GM12864 (cell line): ENCODE results near the gene TNNI2.

Source experiments
- DNase-seq: peaks from one replicate; pipeline ENCODE4 v3.0.0-alpha.2; 2011; ENCODE audit warnings: low read depth
- H3K4me3 ChIP-seq: 2 replicates; pipeline ENCODE4 v1.5.1; 2011; ENCODE audit warnings: mild to moderate bottlenecking, low read depth, low read length, control low read depth
- TF ChIP-seq, protein P1 (sequence below): IDR thresholded peaks from 2 replicates; pipeline ENCODE4 v1.5.1; 2011; ENCODE audit warnings: low read depth, mild to moderate bottlenecking, moderate library complexity, low read length, control low read depth, inconsistent platforms; ENCODE audit errors: missing control alignments

TNNI2 gene

GRCh38 chr11:1879941-1880720 lies 41.4 kb downstream of the TNNI2 start:
- no peak overlapping the region for H3K4me3 ChIP-seq
- TF ChIP-seq, protein P1, sequence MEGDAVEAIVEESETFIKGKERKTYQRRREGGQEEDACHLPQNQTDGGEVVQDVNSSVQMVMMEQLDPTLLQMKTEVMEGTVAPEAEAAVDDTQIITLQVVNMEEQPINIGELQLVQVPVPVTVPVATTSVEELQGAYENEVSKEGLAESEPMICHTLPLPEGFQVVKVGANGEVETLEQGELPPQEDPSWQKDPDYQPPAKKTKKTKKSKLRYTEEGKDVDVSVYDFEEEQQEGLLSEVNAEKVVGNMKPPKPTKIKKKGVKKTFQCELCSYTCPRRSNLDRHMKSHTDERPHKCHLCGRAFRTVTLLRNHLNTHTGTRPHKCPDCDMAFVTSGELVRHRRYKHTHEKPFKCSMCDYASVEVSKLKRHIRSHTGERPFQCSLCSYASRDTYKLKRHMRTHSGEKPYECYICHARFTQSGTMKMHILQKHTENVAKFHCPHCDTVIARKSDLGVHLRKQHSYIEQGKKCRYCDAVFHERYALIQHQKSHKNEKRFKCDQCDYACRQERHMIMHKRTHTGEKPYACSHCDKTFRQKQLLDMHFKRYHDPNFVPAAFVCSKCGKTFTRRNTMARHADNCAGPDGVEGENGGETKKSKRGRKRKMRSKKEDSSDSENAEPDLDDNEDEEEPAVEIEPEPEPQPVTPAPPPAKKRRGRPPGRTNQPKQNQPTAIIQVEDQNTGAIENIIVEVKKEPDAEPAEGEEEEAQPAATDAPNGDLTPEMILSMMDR: no peak
- DNase-seq: no peak

DNA sequence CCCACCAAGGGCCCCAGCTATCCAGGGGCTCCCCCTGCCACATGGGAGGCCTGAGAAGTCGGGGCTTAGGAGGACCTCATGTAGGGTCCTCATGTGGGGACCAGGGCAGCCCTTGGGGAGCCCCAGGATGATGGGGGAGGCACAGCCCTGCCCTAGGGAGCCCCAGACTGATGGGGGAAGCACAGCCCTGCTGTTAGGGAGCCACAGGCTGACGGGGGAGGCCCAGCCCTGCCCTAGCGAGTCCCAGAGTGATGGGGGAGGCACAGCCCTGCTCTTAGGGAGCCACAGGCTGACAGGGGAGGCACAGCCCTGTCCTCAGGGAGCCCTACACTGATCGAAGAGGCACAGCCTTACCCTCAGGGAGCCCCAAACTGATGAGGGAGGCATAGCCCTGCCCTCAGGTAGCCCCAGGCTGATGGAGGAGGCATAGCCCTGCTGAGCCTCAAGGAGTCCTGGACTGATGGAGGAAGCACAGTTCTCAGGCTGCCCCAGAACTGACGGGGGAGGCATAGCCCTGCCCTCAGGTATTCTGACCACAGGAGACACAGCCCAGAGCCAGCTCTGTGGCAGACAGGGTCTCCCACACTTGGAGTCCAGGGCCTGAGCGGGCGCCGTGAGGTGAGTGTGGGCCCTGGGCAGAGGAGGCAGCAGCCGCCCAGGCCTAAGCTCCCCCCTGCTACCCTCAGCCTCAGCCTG lies 42.1 kb downstream of the TNNI2 start:
- TF ChIP-seq, protein P1: no peak

DNA sequence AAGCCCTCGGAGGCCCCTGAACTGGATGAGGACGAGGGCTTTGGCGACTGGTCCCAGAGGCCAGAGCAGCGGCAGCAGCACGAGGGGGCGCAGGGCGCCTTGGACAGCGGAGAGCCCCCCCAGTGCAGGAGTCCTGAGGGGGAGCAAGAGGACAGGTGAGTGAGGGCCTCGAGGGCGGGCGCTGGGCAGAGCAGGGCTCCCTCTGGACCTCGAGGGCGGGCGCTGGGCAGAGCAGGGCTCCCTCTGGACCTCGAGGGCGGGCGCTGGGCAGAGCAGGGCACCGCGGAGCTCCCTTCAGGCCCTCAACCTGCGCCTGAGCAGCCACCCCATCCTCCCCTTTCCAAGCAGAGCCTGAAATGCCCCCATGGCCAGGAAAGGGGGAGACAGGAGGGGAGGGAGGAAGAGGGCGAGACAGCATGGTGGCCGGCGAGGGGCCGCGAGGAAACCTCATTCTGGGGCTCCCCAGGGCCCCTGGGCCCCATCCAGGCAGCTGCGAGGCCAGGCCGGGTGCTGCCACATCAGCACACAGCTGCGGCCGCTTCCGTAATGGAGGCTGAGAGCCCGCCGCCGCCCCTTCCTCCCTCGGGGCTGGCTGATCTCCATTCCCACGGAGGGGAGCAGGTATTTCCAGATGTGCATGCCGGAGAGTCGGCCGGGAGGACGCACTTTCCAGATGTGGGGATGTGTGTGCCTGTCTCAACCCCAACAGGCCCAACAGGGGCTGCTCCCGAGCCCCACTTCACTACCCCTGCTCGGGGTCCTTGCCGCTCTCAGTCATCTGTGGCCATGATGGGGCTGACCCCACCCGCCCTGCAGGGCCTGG lies 42.9 kb downstream of the TNNI2 start:
- TF ChIP-seq, protein P1: no peak
- no peak for DNase-seq
- no peak overlapping the region for H3K4me3 ChIP-seq

More for the DNA sequence above, 42.1 kb downstream of the TNNI2 start:
- H3K4me3 ChIP-seq: no peak overlapping the region
- DNase-seq: no peak

DNA sequence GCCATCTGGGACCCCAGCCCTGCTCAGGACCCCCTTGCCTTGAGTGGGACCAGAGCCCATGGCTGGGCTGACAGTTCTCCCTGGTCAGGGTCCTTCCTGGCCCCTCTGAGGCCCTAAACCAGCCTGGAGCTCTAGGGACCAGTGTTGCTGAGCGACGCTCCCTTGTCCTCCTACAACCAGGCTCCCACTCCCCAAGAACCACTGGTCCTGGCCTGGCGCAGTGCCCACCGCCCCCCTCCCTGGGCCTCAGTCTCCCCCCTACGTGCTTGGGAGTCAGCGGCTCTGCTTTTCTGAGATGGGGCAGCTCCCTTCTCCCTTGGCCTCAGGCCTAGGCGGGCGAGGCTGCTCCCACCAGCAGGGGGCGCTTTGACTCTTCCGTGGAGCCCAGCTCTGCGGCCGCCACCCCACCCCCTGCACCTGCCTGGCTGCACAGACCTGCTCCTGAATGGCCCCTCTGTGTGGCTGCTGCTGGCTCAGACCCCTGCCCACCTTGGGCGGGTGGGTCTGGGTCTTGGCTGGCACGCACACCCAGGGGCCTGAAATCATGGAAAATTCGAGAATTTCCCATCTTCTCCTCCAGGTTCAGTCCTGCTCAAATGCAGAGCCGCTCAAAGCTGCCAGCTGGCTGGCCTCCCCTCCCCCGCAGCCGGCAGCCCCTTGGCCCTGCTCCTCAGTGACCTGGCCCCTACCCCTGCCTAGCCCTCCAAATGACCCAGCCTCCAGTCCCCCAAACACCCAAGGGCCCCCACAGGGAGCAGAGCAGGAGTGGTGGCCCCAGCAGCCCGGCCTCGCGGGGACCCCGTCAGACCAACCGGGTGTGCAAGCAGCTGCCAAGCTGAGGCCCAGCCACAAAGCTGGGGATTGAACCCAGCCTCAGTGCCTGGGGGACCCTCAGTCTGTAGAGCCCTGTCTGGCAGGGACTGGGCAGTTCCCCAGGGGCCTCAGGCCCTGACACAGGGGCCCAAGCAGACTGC lies 43.8 kb downstream of the TNNI2 start:
- DNase-seq: no peak
- TF ChIP-seq, protein P1: peak; percentile 87

DNA sequence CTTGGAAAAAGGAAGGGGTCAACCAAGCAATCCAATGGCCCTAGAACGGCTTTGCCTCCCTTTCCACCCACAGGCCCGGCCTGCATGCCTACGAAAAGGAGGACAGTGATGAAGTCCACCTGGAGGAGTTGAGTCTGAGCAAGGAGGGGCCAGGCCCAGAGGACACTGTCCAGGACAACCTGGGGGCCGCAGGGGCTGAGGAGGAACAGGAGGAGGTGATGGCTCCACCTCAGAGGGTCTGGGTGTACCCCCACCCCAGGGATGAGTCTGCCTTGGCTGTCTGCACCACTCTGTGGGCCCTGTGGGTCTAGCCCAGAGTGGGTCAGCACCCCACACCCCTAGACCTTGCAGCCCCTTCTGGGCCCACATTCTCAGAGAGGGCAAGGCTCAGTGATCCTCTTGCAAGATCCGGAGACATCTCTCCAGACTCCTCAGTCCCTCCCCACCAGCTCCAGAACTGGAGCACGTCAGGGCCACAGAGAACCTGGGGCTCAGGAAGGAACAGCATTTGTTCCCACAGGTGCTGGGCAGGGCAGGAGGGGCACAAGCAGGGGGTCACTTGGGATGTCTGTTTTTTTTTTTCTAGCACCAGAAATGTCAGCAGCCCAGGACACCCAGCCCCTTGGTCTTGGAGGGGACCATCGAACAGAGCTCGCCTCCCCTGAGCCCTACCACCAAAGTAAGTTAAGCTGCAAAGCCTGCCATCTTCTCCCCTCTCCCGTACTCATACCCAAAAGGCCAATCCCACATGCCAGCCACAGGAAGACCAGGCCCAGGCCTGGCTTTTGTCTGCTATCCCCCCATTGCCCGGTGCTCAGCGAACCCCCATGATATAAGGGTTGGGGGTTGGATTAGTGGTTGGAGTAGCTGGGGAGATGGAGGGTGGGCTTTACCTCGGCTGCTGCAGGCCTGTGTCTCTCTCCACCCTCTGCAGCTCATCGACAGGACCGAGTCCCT lies 44.8 kb downstream of the TNNI2 start:
- TF ChIP-seq, protein P1: no peak
- no peak for DNase-seq
- no peak overlapping the region for H3K4me3 ChIP-seq

More for the DNA sequence above, 43.8 kb downstream of the TNNI2 start:
- no peak overlapping the region for H3K4me3 ChIP-seq
